ENCODE results near the gene SH3RF3. TPM values are rescaled to one million over a fixed set of nuclear protein-coding genes. Genes with fewer than 3 reads are reported as not detected.

SH3RF3 gene
- total and polyA plus RNA-seq, 4 donors, result 2.9 to 9.7 (median 8.6) TPM

GRCh38 chr2:109336296-109336695, 207.3 kb downstream of the SH3RF3 start:
- H3K36me3 ChIP-seq (ENCODE audit: control insufficient read depth in 4 of 4, insufficient read depth in 4 of 4, low read length in 4 of 4), result no peaks in the 10 kb centered on the region
- no peaks in the 10 kb centered on the region for H3K9me3 ChIP-seq (ENCODE audit: control insufficient read depth in 4 of 4, insufficient read depth in 3 of 4, low read length in 3 of 4)
- no peak overlapping the region for H3K4me3 ChIP-seq
- DNase-seq (no peak), ATAC-seq (ENCODE audit: insufficient read depth, low FRiP score) (no peak)
- H3K27ac ChIP-seq (ENCODE audit: low read depth in 1 of 2, low read length in 1 of 2), result no peak overlapping the region
- peaks cover 0 to 37% (median 12%) of the 10 kb centered on the region in 5 donors for H3K4me1 ChIP-seq (ENCODE audit: control insufficient read depth in 5 of 5, insufficient read depth in 5 of 5, low read length in 5 of 5)
- H3K27me3 ChIP-seq (ENCODE audit: control insufficient read depth in 3 of 3, insufficient read depth in 3 of 3, low read length in 2 of 3), result no peaks in the 10 kb centered on the region
- no peak for TF ChIP-seq CTCF (IDR thresholded peaks at IDR 0.05; ENCODE audit: control extremely low read depth, extremely low read depth)
- no peak overlapping the region for H3K9ac ChIP-seq (ENCODE audit: insufficient read depth in 1 of 2, low read length in 2 of 2)
- 65 to 67% methylated on average over 6 of the region's 6 CpGs for WGBS, 2 donors

GRCh38 chr2:109337221-109337620, 208.2 kb downstream of the SH3RF3 start:
- H3K9ac ChIP-seq (ENCODE audit: insufficient read depth in 1 of 2, low read length in 2 of 2), result no peak overlapping the region
- no peaks in the 10 kb centered on the region for H3K9me3 ChIP-seq (ENCODE audit: control insufficient read depth in 4 of 4, insufficient read depth in 3 of 4, low read length in 3 of 4)
- H3K27ac ChIP-seq (ENCODE audit: low read depth in 1 of 2, low read length in 1 of 2), result no peak overlapping the region
- no peak overlapping the region for H3K4me3 ChIP-seq
- no peaks in the 10 kb centered on the region for H3K36me3 ChIP-seq (ENCODE audit: control insufficient read depth in 4 of 4, insufficient read depth in 4 of 4, low read length in 4 of 4)
- ATAC-seq (ENCODE audit: insufficient read depth, low FRiP score), result no peak
- no peaks in the 10 kb centered on the region for H3K27me3 ChIP-seq (ENCODE audit: control insufficient read depth in 3 of 3, insufficient read depth in 3 of 3, low read length in 2 of 3)
- peaks cover 0 to 30% (median 12%) of the 10 kb centered on the region in 5 donors for H3K4me1 ChIP-seq (ENCODE audit: control insufficient read depth in 5 of 5, insufficient read depth in 5 of 5, low read length in 5 of 5)
- no peak for DNase-seq
- no peak for TF ChIP-seq CTCF (IDR thresholded peaks at IDR 0.05; ENCODE audit: control extremely low read depth, extremely low read depth)
- 90 to 96% methylated on average over 9 of the region's 9 CpGs for WGBS, 2 donors

GRCh38 chr2:109339519-109339966, 210.5 kb downstream of the SH3RF3 start:
- ATAC-seq (ENCODE audit: insufficient read depth, low FRiP score) (no peak), DNase-seq (peak in 1 of 3 donors; percentile 29)
- Histone ChIP-seq H3K27me3 (ENCODE audit: control insufficient read depth in 3 of 3, insufficient read depth in 3 of 3, low read length in 2 of 3) (no peaks in the 10 kb centered on the region), H3K27ac (ENCODE audit: low read depth in 1 of 2, low read length in 1 of 2) (peak overlapping the region in 1 of 2 donors; percentile 66), H3K9ac (ENCODE audit: insufficient read depth in 1 of 2, low read length in 2 of 2) (no peak overlapping the region), H3K9me3 (ENCODE audit: control insufficient read depth in 4 of 4, insufficient read depth in 3 of 4, low read length in 3 of 4) (no peaks in the 10 kb centered on the region), H3K4me1 (ENCODE audit: control insufficient read depth in 5 of 5, insufficient read depth in 5 of 5, low read length in 5 of 5) (peaks cover 0 to 28% (median 12%) of the 10 kb centered on the region in 5 donors), H3K4me3 (no peak overlapping the region), H3K36me3 (ENCODE audit: control insufficient read depth in 4 of 4, insufficient read depth in 4 of 4, low read length in 4 of 4) (no peaks in the 10 kb centered on the region)
- 49 to 74% methylated on average over 6 of the region's 6 CpGs for WGBS, 2 donors
- TF ChIP-seq CTCF (IDR thresholded peaks at IDR 0.05; ENCODE audit: control extremely low read depth, extremely low read depth), result no peak

DNA sequence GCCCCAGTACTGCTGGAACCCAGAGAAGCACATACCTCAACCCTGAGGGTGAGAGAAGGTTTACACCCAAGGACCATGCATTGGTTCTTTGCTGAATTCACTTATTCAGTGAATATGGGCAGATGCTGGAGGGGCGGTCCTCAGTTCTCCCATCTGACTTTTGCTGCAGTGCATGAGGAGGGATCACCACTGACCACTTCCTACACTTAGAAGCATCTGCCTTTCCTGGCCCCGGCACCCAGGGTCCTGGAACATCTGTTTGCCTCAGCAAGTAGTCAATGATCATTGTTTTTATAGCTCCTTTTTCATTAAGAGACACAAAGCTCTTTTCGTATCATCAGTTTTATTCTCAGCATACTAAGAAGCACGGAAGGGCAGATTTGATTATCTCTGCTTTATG, 211.4 kb downstream of the SH3RF3 start:
- no peak overlapping the region for H3K9ac ChIP-seq (ENCODE audit: insufficient read depth in 1 of 2, low read length in 2 of 2)
- ATAC-seq (ENCODE audit: insufficient read depth, low FRiP score) (no peak), DNase-seq (no peak)
- H3K4me3 ChIP-seq, result no peak overlapping the region
- no peaks in the 10 kb centered on the region for H3K36me3 ChIP-seq (ENCODE audit: control insufficient read depth in 4 of 4, insufficient read depth in 4 of 4, low read length in 4 of 4)
- peak overlapping the region in 1 of 2 donors; percentile 54 for H3K27ac ChIP-seq (ENCODE audit: low read depth in 1 of 2, low read length in 1 of 2)
- WGBS, 2 donors, result 92 to 93% methylated on average over 4 of the region's 4 CpGs
- no peaks in the 10 kb centered on the region for H3K27me3 ChIP-seq (ENCODE audit: control insufficient read depth in 3 of 3, insufficient read depth in 3 of 3, low read length in 2 of 3)
- H3K9me3 ChIP-seq (ENCODE audit: control insufficient read depth in 4 of 4, insufficient read depth in 3 of 4, low read length in 3 of 4), result no peaks in the 10 kb centered on the region
- peaks cover 0 to 20% (median 12%) of the 10 kb centered on the region in 5 donors for H3K4me1 ChIP-seq (ENCODE audit: control insufficient read depth in 5 of 5, insufficient read depth in 5 of 5, low read length in 5 of 5)
- no peak for TF ChIP-seq CTCF (IDR thresholded peaks at IDR 0.05; ENCODE audit: control extremely low read depth, extremely low read depth)

Measured in lung (tissue), 12 donors.